ENCODE measurements around the gene PCSK4. TPM values are rescaled to one million over a fixed set of nuclear protein-coding genes. Genes with fewer than 3 reads are reported as not detected.

PCSK4 gene
- total RNA-seq, 5 donors from 2014 or later (not counting 1 experiment from before 2014, with no cell fraction given) = 5.2 to 9.8 (median 5.6) TPM

- Histone ChIP-seq H3K36me3 (ENCODE audit: control insufficient read depth in 2 of 2, extremely low read depth in 1 of 2, insufficient read depth in 1 of 2, low read length in 1 of 2) (peaks cover 3 to 5% of the 10 kb centered on the region in 2 donors), H3K4me3 (ENCODE audit: control insufficient read depth in 1 of 2, extremely low read depth in 1 of 2, low read length in 1 of 2) (peak overlapping the region; percentile 53 to 72), H3K27ac (ENCODE audit: low read length) (no peak overlapping the region), H3K9me3 (no peaks in the 10 kb centered on the region), H3K4me1 (ENCODE audit: control insufficient read depth in 1 of 2, extremely low read depth in 1 of 2, insufficient read depth in 2 of 2, low read length in 2 of 2) (peaks cover 11 to 69% of the 10 kb centered on the region in 2 experiments), H3K27me3 (replicated peaks in 1 of 2; ENCODE audit: control insufficient read depth in 2 of 2, extremely low read depth in 1 of 2, insufficient read depth in 2 of 2, low read length in 1 of 2) (peaks cover 0 to 66% of the 10 kb centered on the region in 2 experiments)
- peak overlapping the region; percentile 68 to 78 (median 71) for H3K4me3 Mint-ChIP-seq
- peaks cover 0 to 9% of the 10 kb centered on the region in 2 donors for H3K27me3 Mint-ChIP-seq
- peak; percentile 30 to 80 (median 62) for DNase-seq
- H3K4me1 Mint-ChIP-seq = peaks cover 11 to 19% (median 12%) of the 10 kb centered on the region in 3 donors
- ATAC-seq (replicated peaks in 1 of 4) = peak; percentile 70 to 76 (median 74)
- ChIA-PET POLR2A (no interaction called here), CTCF (no interaction called here)
- H3K36me3 Mint-ChIP-seq = no peaks in the 10 kb centered on the region
- WGBS (ENCODE audit: insufficient coverage) = under 1% methylated on average over 64 of the region's 67 CpGs
- no peaks in the 10 kb centered on the region for H3K9me3 Mint-ChIP-seq
- no peak overlapping the region for H3K27ac Mint-ChIP-seq
These were observed 19.7 kb downstream of the PCSK4 start for GRCh38 chr19:1470305-1471009.

- DNase-seq = no peak
- no peak for ATAC-seq (replicated peaks in 1 of 4)
- Histone ChIP-seq H3K27ac (ENCODE audit: low read length) (no peak overlapping the region), H3K9me3 (no peaks in the 10 kb centered on the region), H3K27me3 (replicated peaks in 1 of 2; ENCODE audit: control insufficient read depth in 2 of 2, extremely low read depth in 1 of 2, insufficient read depth in 2 of 2, low read length in 1 of 2) (peaks cover 0 to 70% of the 10 kb centered on the region in 2 experiments), H3K4me3 (ENCODE audit: control insufficient read depth in 1 of 2, extremely low read depth in 1 of 2, low read length in 1 of 2) (peak overlapping the region; percentile 53 to 72), H3K36me3 (ENCODE audit: control insufficient read depth in 2 of 2, extremely low read depth in 1 of 2, insufficient read depth in 1 of 2, low read length in 1 of 2) (peaks cover 3 to 5% of the 10 kb centered on the region in 2 donors), H3K4me1 (ENCODE audit: control insufficient read depth in 1 of 2, extremely low read depth in 1 of 2, insufficient read depth in 2 of 2, low read length in 2 of 2) (peaks cover 11 to 69% of the 10 kb centered on the region in 2 experiments)
- Mint-ChIP-seq H3K27ac (no peak overlapping the region), H3K9me3 (no peaks in the 10 kb centered on the region), H3K4me3 (peak overlapping the region; percentile 68 to 78 (median 71)), H3K27me3 (peaks cover 0 to 9% of the 10 kb centered on the region in 2 donors), H3K36me3 (no peaks in the 10 kb centered on the region), H3K4me1 (peaks cover 11 to 19% (median 12%) of the 10 kb centered on the region in 3 donors)
- WGBS (ENCODE audit: insufficient coverage) = 5% methylated on average over 17 of the region's 22 CpGs
- CTCF ChIA-PET = no interaction called here
- POLR2A ChIA-PET = no interaction called here
These were observed 20.2 kb downstream of the PCSK4 start for GRCh38 chr19:1470055-1470304.

GRCh38 chr19:1469255-1470054 lies 20.7 kb downstream of the PCSK4 start:
- H3K36me3 ChIP-seq (ENCODE audit: control insufficient read depth in 2 of 2, extremely low read depth in 1 of 2, insufficient read depth in 1 of 2, low read length in 1 of 2) = peaks cover under 1 to 3% of the 10 kb centered on the region in 2 donors
- H3K27ac ChIP-seq (ENCODE audit: low read length) = no peak overlapping the region
- H3K4me3 ChIP-seq (ENCODE audit: control insufficient read depth in 1 of 2, extremely low read depth in 1 of 2, low read length in 1 of 2) = peak overlapping the region; percentile 53 to 72
- 2% methylated on average over 117 of the region's 117 CpGs for WGBS (ENCODE audit: insufficient coverage)
- H3K4me1 ChIP-seq (ENCODE audit: control insufficient read depth in 1 of 2, extremely low read depth in 1 of 2, insufficient read depth in 2 of 2, low read length in 2 of 2) = peaks cover 11 to 69% of the 10 kb centered on the region in 2 experiments
- no peaks in the 10 kb centered on the region for H3K9me3 Mint-ChIP-seq
- ChIA-PET CTCF (interaction anchor here in 1 of 2 donors (0.6 kb wide), 1 partner anchor 285 kb away, joined by 4 read pairs; no protein-coding TSS in a partner anchor), POLR2A (no interaction called here)
- H3K9me3 ChIP-seq = no peaks in the 10 kb centered on the region
- peak in 4 of 35 experiments; percentile 20 to 55 (median 37) for DNase-seq
- H3K4me3 Mint-ChIP-seq = peak overlapping the region in 1 of 3 donors; percentile 78
- ATAC-seq (replicated peaks in 1 of 4) = peak; percentile 26 to 50 (median 46)
- H3K36me3 Mint-ChIP-seq = no peaks in the 10 kb centered on the region
- H3K4me1 Mint-ChIP-seq = peaks cover 9 to 19% (median 12%) of the 10 kb centered on the region in 3 donors
- H3K27me3 Mint-ChIP-seq = peaks cover 0 to 11% of the 10 kb centered on the region in 2 donors
- peaks cover 0 to 75% of the 10 kb centered on the region in 2 experiments for H3K27me3 ChIP-seq (replicated peaks in 1 of 2; ENCODE audit: control insufficient read depth in 2 of 2, extremely low read depth in 1 of 2, insufficient read depth in 2 of 2, low read length in 1 of 2)
- H3K27ac Mint-ChIP-seq = no peak overlapping the region

- Mint-ChIP-seq H3K27me3 (peaks cover 0 to 11% of the 10 kb centered on the region in 2 donors), H3K27ac (no peak overlapping the region), H3K4me3 (peak overlapping the region; percentile 3 to 54 (median 25)), H3K9me3 (no peaks in the 10 kb centered on the region), H3K36me3 (no peaks in the 10 kb centered on the region), H3K4me1 (peaks cover 8 to 19% (median 12%) of the 10 kb centered on the region in 3 donors)
- Histone ChIP-seq H3K4me3 (ENCODE audit: control insufficient read depth in 1 of 2, extremely low read depth in 1 of 2, low read length in 1 of 2) (peak overlapping the region in 1 of 2 donors; percentile 25), H3K27me3 (replicated peaks in 1 of 2; ENCODE audit: control insufficient read depth in 2 of 2, extremely low read depth in 1 of 2, insufficient read depth in 2 of 2, low read length in 1 of 2) (peaks cover 0 to 80% of the 10 kb centered on the region in 2 experiments), H3K9me3 (no peaks in the 10 kb centered on the region), H3K27ac (ENCODE audit: low read length) (no peak overlapping the region), H3K4me1 (ENCODE audit: control insufficient read depth in 1 of 2, extremely low read depth in 1 of 2, insufficient read depth in 2 of 2, low read length in 2 of 2) (peaks cover 11 to 69% of the 10 kb centered on the region in 2 experiments), H3K36me3 (ENCODE audit: control insufficient read depth in 2 of 2, extremely low read depth in 1 of 2, insufficient read depth in 1 of 2, low read length in 1 of 2) (peaks cover 0 to 3% of the 10 kb centered on the region in 2 donors)
- CTCF ChIA-PET = no interaction called here
- 1% methylated on average over 47 of the region's 47 CpGs for WGBS (ENCODE audit: insufficient coverage)
- ATAC-seq (replicated peaks in 1 of 4) = peak in 3 of 4 experiments; percentile 2 to 8 (median 2)
- peak in 2 of 35 experiments; percentile 31 to 39 for DNase-seq
- POLR2A ChIA-PET = no interaction called here
These were observed 21.3 kb downstream of the PCSK4 start for GRCh38 chr19:1468821-1469254.

- POLR2A ChIA-PET = no interaction called here
These were observed 21.8 kb downstream of the PCSK4 start for GRCh38 chr19:1468274-1468820.

More at GRCh38 chr19:1468274-1468820, 21.8 kb downstream of the PCSK4 start:
- Mint-ChIP-seq H3K4me3 (peak overlapping the region; percentile 54 to 58 (median 57)), H3K27ac (no peak overlapping the region), H3K4me1 (peaks cover 8 to 18% (median 9%) of the 10 kb centered on the region in 3 donors), H3K9me3 (no peaks in the 10 kb centered on the region), H3K27me3 (peaks cover 0 to 13% of the 10 kb centered on the region in 2 donors), H3K36me3 (no peaks in the 10 kb centered on the region)
- peak overlapping the region in 1 of 2 donors; percentile 5 for H3K4me3 ChIP-seq (ENCODE audit: control insufficient read depth in 1 of 2, extremely low read depth in 1 of 2, low read length in 1 of 2)
- no peaks in the 10 kb centered on the region for H3K9me3 ChIP-seq
- peaks cover 0 to under 1% of the 10 kb centered on the region in 2 donors for H3K36me3 ChIP-seq (ENCODE audit: control insufficient read depth in 2 of 2, extremely low read depth in 1 of 2, insufficient read depth in 1 of 2, low read length in 1 of 2)
- DNase-seq (no peak), ATAC-seq (replicated peaks in 1 of 4) (no peak)
- H3K27me3 ChIP-seq (replicated peaks in 1 of 2; ENCODE audit: control insufficient read depth in 2 of 2, extremely low read depth in 1 of 2, insufficient read depth in 2 of 2, low read length in 1 of 2) = peaks cover 0 to 78% of the 10 kb centered on the region in 2 experiments
- no peak overlapping the region for H3K27ac ChIP-seq (ENCODE audit: low read length)
- peaks cover 11 to 69% of the 10 kb centered on the region in 2 experiments for H3K4me1 ChIP-seq (ENCODE audit: control insufficient read depth in 1 of 2, extremely low read depth in 1 of 2, insufficient read depth in 2 of 2, low read length in 2 of 2)
- CTCF ChIA-PET = no interaction called here
- 9% methylated on average over 42 of the region's 49 CpGs for WGBS (ENCODE audit: insufficient coverage)
